AG04449 (cell line): ENCODE measurements around the gene SLC38A2.

Experiments used
- CTCF ChIA-PET: fragments of 350-600 bp; formaldehyde crosslinking; extraction: SDS; loops from one replicate; lab custom pipeline; 2021; ENCODE audit warnings: antibody characterized with exemption; lab: Yijun Ruan, JAX
- POLR2A ChIA-PET: fragments of 400-600, 350-600 bp; formaldehyde crosslinking; extraction: SDS; loops from one replicate; lab custom pipeline; 2020; ENCODE audit warnings: antibody characterized with exemption, inconsistent platforms; lab: Yijun Ruan, JAX
- DNase-seq: peaks from one replicate; pipeline ENCODE4 v3.0.0-alpha.2; 2010; ENCODE audit warnings: low read depth, low spot score
- H3K4me3 ChIP-seq: 2 replicates; pipeline ENCODE4 v1.5.1; 2011; ENCODE audit warnings: low read depth, mild to moderate bottlenecking, control low read depth, low read length
- TF ChIP-seq, protein P1 (sequence below): IDR thresholded peaks from one replicate; pipeline ENCODE4 v1.5.1; 2011; ENCODE audit warnings: mild to moderate bottlenecking, moderate library complexity, low read length, control low read depth, inconsistent platforms; ENCODE audit not compliant: insufficient read depth; ENCODE audit errors: missing control alignments

The SLC38A2 gene

GRCh38 chr12:46386360-46386867, 13.8 kb upstream of the SLC38A2 start:
- POLR2A ChIA-PET = interaction anchor here (0.7 to 3.3 kb wide), 7 partner anchors 15 to 385 kb away, joined by 3 to 32 read pairs (median 5); no protein-coding TSS in a partner anchor
- DNase-seq = peak; percentile 98
- no peak overlapping the region for H3K4me3 ChIP-seq
- CTCF ChIA-PET = interaction anchor here (0.6 to 1.7 kb wide), 10 partner anchors 15 to 635 kb away, joined by 3 to 7 read pairs (median 3); no protein-coding TSS in a partner anchor
- TF ChIP-seq, protein P1, sequence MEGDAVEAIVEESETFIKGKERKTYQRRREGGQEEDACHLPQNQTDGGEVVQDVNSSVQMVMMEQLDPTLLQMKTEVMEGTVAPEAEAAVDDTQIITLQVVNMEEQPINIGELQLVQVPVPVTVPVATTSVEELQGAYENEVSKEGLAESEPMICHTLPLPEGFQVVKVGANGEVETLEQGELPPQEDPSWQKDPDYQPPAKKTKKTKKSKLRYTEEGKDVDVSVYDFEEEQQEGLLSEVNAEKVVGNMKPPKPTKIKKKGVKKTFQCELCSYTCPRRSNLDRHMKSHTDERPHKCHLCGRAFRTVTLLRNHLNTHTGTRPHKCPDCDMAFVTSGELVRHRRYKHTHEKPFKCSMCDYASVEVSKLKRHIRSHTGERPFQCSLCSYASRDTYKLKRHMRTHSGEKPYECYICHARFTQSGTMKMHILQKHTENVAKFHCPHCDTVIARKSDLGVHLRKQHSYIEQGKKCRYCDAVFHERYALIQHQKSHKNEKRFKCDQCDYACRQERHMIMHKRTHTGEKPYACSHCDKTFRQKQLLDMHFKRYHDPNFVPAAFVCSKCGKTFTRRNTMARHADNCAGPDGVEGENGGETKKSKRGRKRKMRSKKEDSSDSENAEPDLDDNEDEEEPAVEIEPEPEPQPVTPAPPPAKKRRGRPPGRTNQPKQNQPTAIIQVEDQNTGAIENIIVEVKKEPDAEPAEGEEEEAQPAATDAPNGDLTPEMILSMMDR = no peak

DNA sequence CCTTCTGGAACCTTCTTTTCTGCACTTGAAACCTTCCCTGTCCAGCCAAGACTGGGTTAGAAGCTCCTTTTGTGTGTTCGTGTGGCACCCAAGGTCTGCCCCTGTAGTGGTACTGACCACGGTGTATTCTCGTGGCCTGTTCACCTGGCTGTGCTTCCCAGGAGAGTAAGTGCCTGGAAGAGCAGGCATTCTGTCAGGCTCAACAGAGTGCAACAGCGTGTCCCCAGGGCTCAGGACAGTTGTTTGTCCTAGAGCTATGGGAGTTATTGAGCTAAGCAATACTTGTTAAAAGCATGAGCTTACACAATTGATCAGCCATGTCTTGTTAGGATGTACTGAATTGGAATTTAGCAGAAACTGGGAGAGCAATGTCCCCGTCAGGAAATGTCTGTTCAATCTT, 12.9 kb upstream of the SLC38A2 start:
- TF ChIP-seq, protein P1 = no peak
- DNase-seq = no peak
- H3K4me3 ChIP-seq = no peak overlapping the region
- ChIA-PET POLR2A (interaction anchor here (2.4 to 3.3 kb wide), 3 partner anchors 14 to 139 kb away, joined by 8 to 32 read pairs (median 11); no protein-coding TSS in a partner anchor), CTCF (interaction anchor here (0.8 to 1.0 kb wide), 6 partner anchors 171 to 636 kb away, joined by 3 to 4 read pairs (median 3); no protein-coding TSS in a partner anchor)

GRCh38 chr12:46384451-46385309, 12.1 kb upstream of the SLC38A2 start:
- DNase-seq = no peak
- ChIA-PET CTCF (no interaction called here), POLR2A (interaction anchor here (0.8 to 3.3 kb wide), 5 partner anchors 13 to 171 kb away, joined by 6 to 32 read pairs (median 8); no protein-coding TSS in a partner anchor)
- TF ChIP-seq, protein P1 = no peak
- H3K4me3 ChIP-seq = peak overlapping the region; percentile 70

DNA sequence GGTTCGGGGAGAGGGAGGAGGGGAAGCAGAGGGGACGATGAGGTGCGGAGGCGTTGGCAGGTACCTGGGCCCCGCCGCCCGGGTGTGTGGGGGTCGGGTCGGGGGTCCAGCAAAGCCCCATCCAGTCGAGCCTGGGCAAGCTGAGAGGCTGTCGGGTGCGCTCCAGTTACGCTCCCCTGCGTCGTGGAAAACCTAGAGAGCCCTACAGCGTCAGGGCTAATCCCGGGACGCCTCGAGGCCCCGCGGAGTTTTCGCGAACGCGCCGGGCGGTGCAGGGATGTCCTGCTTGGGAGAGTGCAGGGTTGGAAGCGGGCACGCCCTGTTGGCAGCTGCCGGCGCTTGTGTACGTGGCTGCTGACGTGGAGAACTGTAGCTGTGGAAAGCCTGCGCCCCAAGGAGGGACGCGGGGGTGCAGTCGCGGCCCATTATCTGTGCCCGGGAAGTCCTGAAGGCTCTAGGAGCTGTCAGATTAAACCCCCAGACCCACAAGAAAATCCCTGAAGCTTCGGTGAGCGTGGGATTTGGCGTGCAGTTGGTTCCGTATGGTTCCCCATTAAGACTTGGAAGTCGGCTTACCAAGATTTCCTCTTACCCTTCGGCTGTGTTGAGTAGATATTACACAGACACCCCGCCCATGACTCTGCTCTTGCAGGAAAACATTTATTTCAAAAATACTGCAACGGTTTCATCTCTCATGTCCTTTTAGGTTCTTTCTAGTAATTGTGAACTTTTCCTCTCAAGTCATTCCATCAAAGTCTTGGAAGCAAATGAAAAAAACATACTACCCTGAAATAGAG, 11.3 kb upstream of the SLC38A2 start:
- ChIA-PET POLR2A (interaction anchor here (0.8 to 2.7 kb wide), 3 partner anchors 13 to 172 kb away, joined by 6 to 23 read pairs (median 6); no protein-coding TSS in a partner anchor), CTCF (no interaction called here)
- peak overlapping the region; percentile 70 for H3K4me3 ChIP-seq
- TF ChIP-seq, protein P1 = no peak
- DNase-seq = no peak

DNA sequence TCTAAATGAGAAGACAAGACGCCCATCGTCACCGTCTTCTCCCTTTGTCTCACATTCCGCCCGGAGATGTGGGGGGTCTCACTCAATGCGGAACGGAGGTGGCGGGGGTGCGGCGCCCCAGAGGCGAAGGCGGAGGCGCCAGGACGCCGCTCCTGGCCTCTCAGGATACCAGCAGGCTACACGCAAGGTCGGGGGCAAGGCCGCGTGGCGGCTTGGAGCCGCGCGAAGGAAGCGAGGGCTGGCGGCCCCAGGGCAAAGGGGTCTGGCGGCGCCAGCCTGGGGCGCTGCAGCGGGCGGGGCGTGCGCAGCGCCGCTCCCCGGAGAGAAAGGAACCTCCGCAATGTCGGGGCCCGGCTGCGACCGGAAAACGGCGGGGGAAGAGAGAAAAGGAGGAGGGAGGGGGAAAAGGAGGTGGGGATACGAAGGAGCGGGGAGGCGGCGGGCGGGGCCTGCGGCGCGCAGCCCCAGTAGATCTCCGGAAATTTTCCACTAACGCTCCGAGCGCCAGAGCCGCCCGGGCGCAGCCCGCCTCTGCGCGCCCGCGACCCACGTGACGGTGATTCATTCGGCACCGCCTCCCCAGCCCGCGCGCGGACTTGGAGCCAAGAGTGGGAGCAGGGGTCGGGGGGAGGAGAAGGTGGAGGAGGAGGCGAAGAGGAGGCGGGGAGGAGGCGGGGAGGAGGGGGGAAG, 10.5 kb upstream of the SLC38A2 start:
- CTCF ChIA-PET = interaction anchor here (0.6 to 1.0 kb wide), 2 partner anchors 91 to 550 kb away, joined by 3 read pairs; no protein-coding TSS in a partner anchor
- TF ChIP-seq, protein P1 = no peak
- no peak for DNase-seq

More for the DNA sequence above, 10.5 kb upstream of the SLC38A2 start:
- H3K4me3 ChIP-seq = peak overlapping the region; percentile 70
- POLR2A ChIA-PET = interaction anchor here (1.1 to 2.7 kb wide), 2 partner anchors 12 to 173 kb away, joined by 6 to 23 read pairs; no protein-coding TSS in a partner anchor
